Measurements from ENCODE around the gene MRPS27. TPM values are rescaled to one million over a fixed set of nuclear protein-coding genes. Genes with fewer than 3 reads are reported as not detected.
"Not testable (repeated sequence)": the region's sequence is repeated elsewhere in the genome, so short reads cannot be mapped to it uniquely, and the experiment has no call there.

MRPS27 gene
- polyA plus RNA-seq, 4 donors: 47.3 to 74.6 (median 70.2) TPM

DNA sequence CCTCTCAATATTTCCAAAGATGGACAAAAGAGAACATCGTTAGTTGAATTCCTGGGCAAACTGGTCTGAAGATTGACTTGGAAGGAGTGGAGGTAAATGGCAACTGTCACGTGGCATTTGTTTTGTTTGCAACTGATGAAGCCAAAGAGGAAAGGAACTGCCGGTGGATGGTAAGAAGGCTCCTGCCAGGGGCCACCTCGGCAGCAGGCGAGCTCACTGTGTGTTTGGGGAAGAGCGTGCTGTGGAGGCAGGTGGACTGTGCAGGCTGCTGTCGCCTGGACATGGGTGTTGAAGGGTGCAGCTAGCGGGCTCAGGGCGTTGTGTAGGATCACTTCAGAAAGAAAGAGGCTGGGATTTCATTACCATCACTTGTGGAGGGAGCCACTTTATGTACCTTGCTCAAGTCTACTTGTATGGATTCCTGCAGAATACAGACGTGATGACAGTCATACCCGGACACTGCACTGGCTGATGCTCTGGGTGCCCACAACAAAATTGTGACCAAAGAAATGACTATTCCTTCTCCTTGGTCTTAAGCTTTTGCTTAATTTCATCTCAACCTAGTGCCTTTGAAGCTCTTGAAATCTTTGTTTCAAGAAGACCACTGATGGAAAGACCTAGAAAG lies 140.1 kb downstream of the MRPS27 start:
- no peak for DNase-seq (ENCODE audit: low read depth in 4 of 4, low spot score in 3 of 4)

DNA sequence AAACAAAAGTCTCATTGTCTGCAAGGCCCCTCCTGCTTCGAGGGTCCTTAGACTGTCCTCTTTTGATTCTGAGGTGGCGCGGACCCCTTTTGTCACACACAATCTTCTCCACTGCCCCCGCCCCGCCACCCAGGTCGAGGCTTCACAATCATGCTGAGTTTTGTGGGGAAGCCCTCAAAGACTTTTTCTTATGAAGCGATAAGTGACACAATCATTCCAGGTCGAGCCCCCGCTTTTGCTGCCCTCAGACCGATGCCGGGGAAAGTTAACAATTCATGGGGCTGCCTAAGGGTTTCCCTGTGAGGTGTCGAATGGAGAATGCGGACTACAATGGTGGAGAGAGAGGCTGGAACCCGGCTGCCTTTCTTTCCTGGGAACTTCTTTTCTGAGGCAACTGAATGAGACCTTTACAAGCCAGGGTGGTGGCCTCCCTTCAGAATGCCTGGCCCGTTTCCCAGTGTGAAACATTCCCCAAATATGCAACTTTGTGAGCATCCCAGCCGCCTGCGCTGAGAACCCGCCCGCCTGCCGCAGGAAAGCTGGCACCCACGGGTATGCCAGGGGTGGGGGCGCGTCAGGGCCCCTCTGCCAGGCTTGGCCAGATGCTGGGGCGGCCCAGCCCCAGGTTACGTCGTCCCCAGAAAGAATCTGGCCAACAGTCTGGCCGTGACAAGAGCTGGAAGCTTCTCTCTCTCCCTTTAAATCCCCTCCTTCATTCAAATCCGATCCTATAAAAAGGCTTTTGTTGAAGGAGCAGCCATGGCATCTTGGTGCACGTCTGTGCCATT lies 140.8 kb downstream of the MRPS27 start:
- no peak for DNase-seq (ENCODE audit: low read depth in 4 of 4, low spot score in 3 of 4)

DNA sequence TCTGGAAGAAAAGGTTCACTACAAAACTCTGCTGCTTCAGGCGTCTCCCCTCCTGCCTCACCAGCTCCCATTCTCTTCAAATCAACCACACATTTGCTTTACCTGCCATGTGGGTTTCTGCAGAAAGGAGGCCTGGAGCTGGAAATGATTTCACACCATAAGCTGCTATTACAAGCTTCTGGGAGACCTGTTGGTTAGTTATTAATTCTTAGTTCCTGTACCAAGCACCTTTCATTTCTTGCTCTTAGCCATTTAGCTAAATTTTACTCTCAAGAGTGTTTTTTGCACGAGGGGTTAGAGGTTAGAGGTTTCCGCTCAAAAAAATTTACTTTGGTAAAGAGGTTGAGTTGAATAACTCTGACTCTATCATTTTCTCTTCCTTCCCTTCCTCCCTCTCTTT lies 142.5 kb downstream of the MRPS27 start:
- no peak for DNase-seq (ENCODE audit: low read depth in 4 of 4, low spot score in 3 of 4)

DNA sequence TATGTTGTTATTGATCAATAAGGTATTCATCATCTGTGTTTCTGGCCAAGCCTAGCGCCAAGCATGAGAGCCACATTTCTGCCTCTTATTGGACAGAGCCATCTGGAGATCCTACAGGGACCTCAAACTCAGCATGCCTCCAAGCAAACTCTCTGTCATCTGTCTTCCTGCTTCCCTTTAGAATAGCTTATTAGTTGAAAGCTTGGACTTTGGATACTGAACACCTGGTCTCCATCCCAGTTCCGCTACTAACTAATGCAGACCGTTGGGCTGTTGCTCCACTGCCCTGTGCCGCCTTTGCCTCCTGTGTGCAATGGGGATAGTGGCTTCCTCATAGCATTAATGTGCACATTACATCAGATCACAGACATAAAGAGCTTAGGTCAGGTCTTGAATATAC lies 147.3 kb downstream of the MRPS27 start:
- no peak for DNase-seq (ENCODE audit: low read depth in 4 of 4, low spot score in 3 of 4)

DNA sequence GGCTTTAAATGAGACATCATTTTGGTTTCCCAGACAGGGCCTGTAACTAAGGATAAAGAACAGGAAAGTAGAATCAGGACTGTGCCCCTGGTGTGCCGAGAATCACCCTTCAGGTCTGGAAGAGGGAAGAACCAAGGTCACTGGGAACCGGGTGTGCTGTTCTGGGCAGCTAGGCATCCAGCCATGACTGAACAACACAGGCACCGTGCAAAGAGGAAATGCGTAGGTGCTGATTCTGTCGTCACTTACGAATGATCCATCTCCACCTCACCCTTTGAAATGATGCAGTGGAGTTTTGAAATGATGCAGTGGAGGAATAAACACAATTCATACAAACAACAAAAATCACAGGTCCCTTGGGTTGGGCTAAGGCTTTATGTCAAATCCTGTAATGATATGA lies 148.4 kb downstream of the MRPS27 start:
- no peak for DNase-seq (ENCODE audit: low read depth in 4 of 4, low spot score in 3 of 4)

DNA sequence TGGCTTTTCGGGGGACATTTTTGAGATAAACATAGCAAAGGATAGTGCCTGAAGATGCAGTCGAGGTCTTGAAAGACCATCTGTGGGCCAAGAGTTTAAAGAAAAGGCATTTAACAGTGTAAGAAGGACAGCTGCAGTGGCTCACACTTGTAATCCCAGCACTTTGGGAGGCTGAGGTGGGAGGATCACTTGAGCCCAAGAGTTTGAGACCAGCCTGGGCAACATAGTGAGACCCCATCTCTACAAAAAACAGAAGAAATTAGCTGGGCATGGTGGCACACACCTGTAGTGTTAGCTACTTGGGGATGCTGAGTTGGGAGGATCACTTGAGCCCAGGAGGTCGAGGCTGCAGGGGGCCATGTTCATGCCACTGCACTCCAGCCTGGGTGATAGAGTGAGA lies 148.9 kb downstream of the MRPS27 start:
- DNase-seq (ENCODE audit: low read depth in 4 of 4, low spot score in 3 of 4): not testable (repeated sequence)

DNA sequence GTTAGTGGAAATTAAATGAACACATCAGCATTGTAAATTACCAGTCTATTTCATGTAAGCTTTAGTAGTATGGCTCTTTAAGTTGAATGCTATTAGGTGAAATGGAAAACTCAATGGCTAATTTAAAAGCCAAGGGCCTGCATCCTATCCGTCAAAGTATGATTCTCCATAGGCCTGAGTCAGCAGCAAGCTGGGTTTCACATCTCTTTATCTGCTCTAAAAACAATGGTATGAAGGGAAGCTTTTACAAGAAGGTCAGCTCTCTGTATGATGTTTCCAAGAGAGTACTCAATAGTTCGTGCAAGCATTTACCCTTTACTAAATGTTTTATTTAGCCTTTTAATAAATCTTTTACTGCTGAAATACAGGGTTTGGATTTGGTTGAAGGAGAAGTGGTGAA lies 149.9 kb downstream of the MRPS27 start:
- no peak for DNase-seq (ENCODE audit: low read depth in 4 of 4, low spot score in 3 of 4)

Other genes starting within 250 kb of the MRPS27 start
- gene MAP1B, start 212.8 kb downstream of the MRPS27 start, polyA plus RNA-seq (ENCODE audit: insufficient read length in 4 of 4): 10 to 100 TPM; 11.6 to 50.2 (median 23.0) TPM
- 10 to 100 TPM in 3 of 4 donors, 1 to 10 TPM in 1; 9.2 to 14.8 (median 12.0) TPM for gene PTCD2, start 133 bp upstream of the MRPS27 start, polyA plus RNA-seq (ENCODE audit: insufficient read length in 4 of 4)
- 1 to 10 TPM; 1.8 to 4.4 (median 3.9) TPM for gene ZNF366, start 187.2 kb upstream of the MRPS27 start, polyA plus RNA-seq (ENCODE audit: insufficient read length in 4 of 4)

Measured in left renal pelvis (tissue), 4 donors.